HEK293 (cell line): ENCODE measurements around the gene RND2.
A peak's percentile ranks its signal among the peaks of the same experiment; 100 is the strongest.

Experiments used
- CTCF ChIA-PET: fragments of 350-600 bp; formaldehyde crosslinking; extraction: SDS; loops from one replicate; lab custom pipeline; 2021; ENCODE audit warnings: antibody characterized with exemption; lab: Yijun Ruan, JAX
- POLR2A ChIA-PET: fragments of 300-600 bp; formaldehyde crosslinking; extraction: SDS; loops from one replicate; lab custom pipeline; 2020; ENCODE audit warnings: antibody characterized with exemption, inconsistent platforms; lab: Yijun Ruan, JAX
- H3K27ac ChIP-seq: fragments of 200-500 bp; sonication (Bioruptor generic); 2 replicates; pipeline ENCODE4 v1.5.1; 2014; ENCODE audit warnings: low read depth, low read length, control low read depth, inconsistent platforms; ENCODE audit errors: extremely low read depth
- H3K36me3 ChIP-seq, 2 experiments: fragments of 200-500 bp in 1 of 2; sonication (Bioruptor generic) in 1 of 2; 1 replicate in 1 of 2; 2 replicates in 1 of 2; pipeline ENCODE4 v1.5.1; 2014 to 2017; ENCODE audit warnings: inconsistent platforms in 2 of 2, low read length in 2 of 2; ENCODE audit not compliant: control insufficient read depth in 2 of 2, insufficient read depth in 1 of 2
- H3K4me1 ChIP-seq: fragments of 200-500 bp; sonication (Bioruptor generic); 2 replicates; pipeline ENCODE4 v1.5.1; 2014; ENCODE audit warnings: mild to moderate bottlenecking, low read length, inconsistent platforms; ENCODE audit not compliant: control insufficient read depth, insufficient read depth
- H3K4me3 ChIP-seq: 2 replicates; pipeline ENCODE4 v1.5.1; 2011; ENCODE audit warnings: low read depth, mild to moderate bottlenecking, control low read depth, low read length, moderate library complexity
- H3K9me3 ChIP-seq: fragments of 200-500 bp; sonication (Bioruptor generic); 2 replicates; pipeline ENCODE4 v1.5.1; 2014; ENCODE audit warnings: low read depth, low read length, inconsistent platforms; ENCODE audit not compliant: control insufficient read depth, insufficient read depth
- GLIS1 ChIP-seq: fragments of 450-650 bp; formaldehyde crosslinking; IDR thresholded peaks from 2 replicates; pipeline ENCODE4 v1.5.1; 2016; ENCODE audit warnings: missing biosample characterization, missing genetic modification characterization
- PATZ1 ChIP-seq: fragments of 450-650 bp; formaldehyde crosslinking; IDR thresholded peaks from 2 replicates; pipeline ENCODE4 v1.5.1; 2016; ENCODE audit warnings: missing biosample characterization, missing genetic modification characterization
- SCRT1 ChIP-seq: fragments of 450-650 bp; formaldehyde crosslinking; IDR thresholded peaks from 2 replicates; pipeline ENCODE4 v1.5.1; 2016; ENCODE audit warnings: missing biosample characterization, missing genetic modification characterization, borderline replicate concordance
- SCRT2 ChIP-seq: fragments of 450-650 bp; formaldehyde crosslinking; IDR thresholded peaks from 2 replicates; pipeline ENCODE4 v1.5.1; 2016; ENCODE audit warnings: missing biosample characterization, missing genetic modification characterization
- TCF7L2 ChIP-seq: IDR thresholded peaks from 2 replicates; pipeline ENCODE4 v1.6.1; 2011; ENCODE audit warnings: low read depth, mild to moderate bottlenecking, inconsistent platforms, low read length, moderate library complexity, borderline replicate concordance
- ZBTB21 ChIP-seq: fragments of 450-650 bp; formaldehyde crosslinking; IDR thresholded peaks from 2 replicates; pipeline ENCODE4 v1.5.1; 2017; ENCODE audit warnings: missing biosample characterization, missing genetic modification characterization
- ZEB2 ChIP-seq: fragments of 450-650 bp; formaldehyde crosslinking; IDR thresholded peaks from 2 replicates; pipeline ENCODE4 v1.5.1; 2016; ENCODE audit warnings: missing biosample characterization, missing genetic modification characterization
- ZNF398 ChIP-seq: fragments of 450-650 bp; formaldehyde crosslinking; IDR thresholded peaks from 2 replicates; pipeline ENCODE4 v1.5.1; 2017; ENCODE audit warnings: missing biosample characterization, missing genetic modification characterization
- ZNF501 ChIP-seq: fragments of 450-650 bp; formaldehyde crosslinking; IDR thresholded peaks from 2 replicates; pipeline ENCODE4 v1.5.1; 2016; ENCODE audit warnings: missing biosample characterization, missing genetic modification characterization
- ZNF510 ChIP-seq: fragments of 450-650 bp; formaldehyde crosslinking; IDR thresholded peaks from 2 replicates; pipeline ENCODE4 v1.5.1; 2018; ENCODE audit warnings: mild to moderate bottlenecking, missing genetic modification characterization, missing biosample characterization; ENCODE audit not compliant: insufficient replicate concordance
- ZNF514 ChIP-seq: fragments of 450-650 bp; formaldehyde crosslinking; IDR thresholded peaks from 2 replicates; pipeline ENCODE4 v1.5.1; 2016; ENCODE audit warnings: missing biosample characterization, missing genetic modification characterization
- ZNF518A ChIP-seq: fragments of 450-650 bp; formaldehyde crosslinking; conservative IDR thresholded peaks from 2 replicates; pipeline ENCODE4 v1.5.1; 2016; ENCODE audit warnings: low read depth, missing biosample characterization, missing genetic modification characterization
- ZNF560 ChIP-seq: fragments of 450-650 bp; formaldehyde crosslinking; IDR thresholded peaks from 2 replicates; pipeline ENCODE4 v1.5.1; 2017; ENCODE audit warnings: missing biosample characterization, missing genetic modification characterization, borderline replicate concordance
- ZNF596 ChIP-seq: fragments of 450-650 bp; IDR thresholded peaks from 2 replicates; pipeline ENCODE4 v1.5.0; 2018; ENCODE audit warnings: missing biosample characterization, mild to moderate bottlenecking, missing genetic modification characterization, moderate library complexity
- ZNF623 ChIP-seq: fragments of 450-650 bp; formaldehyde crosslinking; IDR thresholded peaks from 2 replicates; pipeline ENCODE4 v1.5.1; 2016; ENCODE audit warnings: missing biosample characterization, missing genetic modification characterization
- ZNF639 ChIP-seq: fragments of 450-650 bp; formaldehyde crosslinking; IDR thresholded peaks from 2 replicates; pipeline ENCODE4 v1.5.1; 2016; ENCODE audit warnings: missing biosample characterization, missing genetic modification characterization
- ZNF692 ChIP-seq: fragments of 450-650 bp; formaldehyde crosslinking; IDR thresholded peaks from 2 replicates; pipeline ENCODE4 v1.5.1; 2016; ENCODE audit warnings: missing biosample characterization, missing genetic modification characterization
- ZNF777 ChIP-seq: fragments of 450-650 bp; formaldehyde crosslinking; IDR thresholded peaks from 2 replicates; pipeline ENCODE4 v1.5.1; 2017; ENCODE audit warnings: missing biosample characterization, missing genetic modification characterization, borderline replicate concordance
- ZNF837 ChIP-seq: fragments of 450-650 bp; formaldehyde crosslinking; IDR thresholded peaks from 2 replicates; pipeline ENCODE4 v1.5.1; 2016; ENCODE audit warnings: missing biosample characterization, missing genetic modification characterization

The RND2 gene

GRCh38 chr17:43020030-43020621, 4.9 kb upstream of the RND2 start:
- CTCF ChIA-PET = interaction anchor here (1.3 kb wide), 1 partner anchor 14 kb away, joined by 3 read pairs; no protein-coding TSS in a partner anchor
- POLR2A ChIA-PET = interaction anchor here (0.5 to 3.0 kb wide), 4 partner anchors 8 to 511 kb away, joined by 3 to 36 read pairs (median 10); partner anchors contain the start of gene RPL27
- H3K4me3 ChIP-seq = no peak overlapping the region
- H3K4me1 ChIP-seq = peaks cover 12% of the 10 kb centered on the region
- no peaks in the 10 kb centered on the region for H3K9me3 ChIP-seq
- peaks cover 0 to 32% of the 10 kb centered on the region in 2 experiments; a peak in 2 of 3 replicates for H3K36me3 ChIP-seq
- TF ChIP-seq ZNF501 (tag by site-specific recombination) (no peak), ZNF398 (tag by site-specific recombination) (peak; percentile 51; the same call in 1 of the 2 replicates), GLIS1 (tag by site-specific recombination) (no peak)
- H3K27ac ChIP-seq = no peak overlapping the region

- peak overlapping the region; percentile 76 for H3K27ac ChIP-seq
- H3K36me3 ChIP-seq = peaks cover 0 to 22% of the 10 kb centered on the region in 2 experiments; a peak in 2 of 3 replicates
- H3K4me1 ChIP-seq = peaks cover 12% of the 10 kb centered on the region
- H3K4me3 ChIP-seq = peak overlapping the region; percentile 96
- POLR2A ChIA-PET = interaction anchor here (0.5 to 3.0 kb wide), 10 partner anchors 9 to 510 kb away, joined by 3 to 36 read pairs (median 5); partner anchors contain the start of gene RPL27
- CTCF ChIA-PET = interaction anchor here (0.9 to 1.3 kb wide), 2 partner anchors 15 to 16 kb away, joined by 3 to 4 read pairs; no protein-coding TSS in a partner anchor
- H3K9me3 ChIP-seq = no peaks in the 10 kb centered on the region
- TF ChIP-seq ZNF692 (tag by site-specific recombination) (peak; percentile 87), ZNF518A (tag by site-specific recombination) (no peak), ZNF514 (no peak), ZNF560 (tag by site-specific recombination) (no peak), ZNF596 (no peak), PATZ1 (peak; percentile 95), ZBTB21 (tag by site-specific recombination) (no peak; the same call in 1 of the 2 replicates), ZNF623 (tag by site-specific recombination) (no peak), SCRT1 (tag by site-specific recombination) (no peak), TCF7L2 (no peak), ZNF777 (no peak; the same call in 1 of the 2 replicates), ZNF639 (tag by site-specific recombination) (no peak), ZNF837 (tag by site-specific recombination) (no peak), ZEB2 (tag by site-specific recombination) (no peak; the same call in 1 of the 2 replicates), ZNF510 (tag by site-specific recombination) (no peak), SCRT2 (tag by site-specific recombination) (no peak)
Observed at GRCh38 chr17:43020789-43021740, 4.0 kb upstream of the RND2 start.
